Lower leg skin (tissue), 4 donors: ENCODE results near the gene C1orf159. TPM values are rescaled to one million over a fixed set of nuclear protein-coding genes. Genes with fewer than 3 reads are reported as not detected.

Source experiments
- DNase-seq, 2 donors: peaks; one replicate each; pipeline ENCODE4 v3.0.0-alpha.2; 2019; ENCODE audit warnings: low spot score in 2 of 2
- H3K4me3 ChIP-seq: fragments of 200-600 bp; sonication (generic); 2 replicates; pipeline ENCODE4 v1.5.1; 2017; ENCODE audit warnings: mild to moderate bottlenecking, low read depth; ENCODE audit not compliant: poor library complexity, severe bottlenecking
- CTCF ChIP-seq, 3 donors: fragments of 450-650 bp; IDR thresholded peaks; one replicate each; pipeline ENCODE4 v1.5.1; 2016; ENCODE audit warnings: antibody characterized with exemption in 3 of 3, mild to moderate bottlenecking in 3 of 3, moderate library complexity in 2 of 3
- POLR2A ChIP-seq, 2 donors: fragments of 450-650 bp; IDR thresholded peaks; one replicate each; pipeline ENCODE4 v1.6.1; 2016 to 2017; ENCODE audit warnings: antibody characterized with exemption in 2 of 2, mild to moderate bottlenecking in 1 of 2, moderate library complexity in 1 of 2
- WGBS, 2 donors: methylation state at CpG; one replicate each; pipeline ENCODE4 v1.1.5; 2018; 5-methylcytosine and 5-hydroxymethylcytosine counted together
- intact Hi-C: fragments of 100-400 bp; cut with DNase I; formaldehyde crosslinking; loops from one replicate; pipeline ENCODE4 v1.15.0; 2023; ENCODE audit warnings: low total_unique reads
- total RNA-seq, 4 donors: library from RNA; depleted of rRNA; stranded (reverse); fragments of >200 nt; gene quantifications; one replicate each; pipeline ENCODE4 v1.1.0, GENCODE V29; 2016

C1orf159 gene
- total RNA-seq, 4 donors from 2014 or later, result 16.1 to 36.0 (median 21.5) TPM

- no peak overlapping the region for H3K4me3 ChIP-seq
- intact Hi-C loops, result no loop called here
- DNase-seq, result peak in 1 of 2 donors; percentile 79
- 88 to 93% methylated on average over 18 to 22 of the region's 22 CpGs for WGBS, 2 donors
- TF ChIP-seq CTCF (IDR thresholded peaks at IDR 0.05) (no peak), POLR2A (IDR thresholded peaks at IDR 0.05) (no peak)
These were observed 26.0 kb downstream of the C1orf159 start for GRCh38 chr1:1089731-1090423.

- 90 to 92% methylated on average over 36 to 46 of the region's 46 CpGs for WGBS, 2 donors
These were observed 26.8 kb downstream of the C1orf159 start for GRCh38 chr1:1088801-1089680.

GRCh38 chr1:1088029-1088800 lies 27.7 kb downstream of the C1orf159 start:
- TF ChIP-seq CTCF (IDR thresholded peaks at IDR 0.05) (no peak), POLR2A (IDR thresholded peaks at IDR 0.05) (no peak)
- no peak overlapping the region for H3K4me3 ChIP-seq
- peak in 1 of 2 donors; percentile 72 for DNase-seq
- 92 to 93% methylated on average over 30 to 36 of the region's 39 CpGs for WGBS, 2 donors
- intact Hi-C loops, result no loop called here

More at GRCh38 chr1:1088801-1089680, 26.8 kb downstream of the C1orf159 start:
- intact Hi-C loops, result no loop called here
- H3K4me3 ChIP-seq, result no peak overlapping the region
- peak in 1 of 2 donors; percentile 81 for DNase-seq
- TF ChIP-seq CTCF (IDR thresholded peaks at IDR 0.05) (no peak), POLR2A (IDR thresholded peaks at IDR 0.05) (no peak)

- 79 to 87% methylated on average over 37 to 38 of the region's 38 CpGs for WGBS, 2 donors
- intact Hi-C loops, result no loop called here
- TF ChIP-seq POLR2A (IDR thresholded peaks at IDR 0.05), result no peak
- no peak for TF ChIP-seq CTCF (IDR thresholded peaks at IDR 0.05)
- peak in 1 of 2 donors; percentile 78 for DNase-seq
- H3K4me3 ChIP-seq, result no peak overlapping the region
These were observed 28.4 kb downstream of the C1orf159 start for GRCh38 chr1:1087351-1088028.

- H3K4me3 ChIP-seq, result no peak overlapping the region
- 90 to 94% methylated on average over 13 to 17 of the region's 17 CpGs for WGBS, 2 donors
- DNase-seq, result peak in 1 of 2 donors; percentile 77
- intact Hi-C loops, result no loop called here
- no peak for TF ChIP-seq POLR2A (IDR thresholded peaks at IDR 0.05)
- no peak for TF ChIP-seq CTCF (IDR thresholded peaks at IDR 0.05)
These were observed 29.0 kb downstream of the C1orf159 start for GRCh38 chr1:1086911-1087341.
